ENCODE measurements around the gene OR5AL1.
"Not testable (repeated sequence)": the region's sequence is repeated elsewhere in the genome, so short reads cannot be mapped to it uniquely, and the experiment has no call there.

Gene OR5AL1

GRCh38 chr11:56412396-56412795, at the start of gene OR5AL1:
Gene OR5AL1 (plus strand): TSS chr11:56412696.
- no peak for DNase-seq (ENCODE audit: low read depth in 1 of 2, low spot score in 1 of 2)

- no peak for DNase-seq (ENCODE audit: low read depth in 1 of 2, low spot score in 1 of 2)
Measured at GRCh38 chr11:56375324-56375723, 37.2 kb upstream of the OR5AL1 start, which contains the start of gene OR8U1. Gene OR8U1 (plus strand): TSS chr11:56375624. CDS start chr11:56375624, 0 bp downstream.

GRCh38 chr11:56380120-56380519, 32.4 kb upstream of the OR5AL1 start:
- DNase-seq (ENCODE audit: low read depth in 1 of 2, low spot score in 1 of 2): no peak

GRCh38 chr11:56394381-56394780, 18.1 kb upstream of the OR5AL1 start:
- no peak for DNase-seq (ENCODE audit: low read depth in 1 of 2, low spot score in 1 of 2)

GRCh38 chr11:56396047-56396446, 16.4 kb upstream of the OR5AL1 start:
- DNase-seq (ENCODE audit: low read depth in 1 of 2, low spot score in 1 of 2): no peak

- not testable (repeated sequence) for DNase-seq (ENCODE audit: low read depth in 1 of 2, low spot score in 1 of 2)
Measured at GRCh38 chr11:56401858-56402461, 10.5 kb upstream of the OR5AL1 start.

GRCh38 chr11:56404393-56404792, 8.1 kb upstream of the OR5AL1 start:
- DNase-seq (ENCODE audit: low read depth in 1 of 2, low spot score in 1 of 2): no peak

- no peak for DNase-seq (ENCODE audit: low read depth in 1 of 2, low spot score in 1 of 2)
Measured at GRCh38 chr11:56410801-56411200, 1.7 kb upstream of the OR5AL1 start.

GRCh38 chr11:56453521-56453920, 41.0 kb downstream of the OR5AL1 start:
- no peak for DNase-seq (ENCODE audit: low read depth in 1 of 2, low spot score in 1 of 2)

- no peak for DNase-seq (ENCODE audit: low read depth in 1 of 2, low spot score in 1 of 2)
Measured at GRCh38 chr11:56457076-56457475, 44.6 kb downstream of the OR5AL1 start.
